ENCODE data around the gene NEMF.
"Not testable (repeated sequence)": the region's sequence is repeated elsewhere in the genome, so short reads cannot be mapped to it uniquely, and the experiment has no call there.

The NEMF gene

GRCh38 chr14:49816118-49816517 lies 36.5 kb downstream of the NEMF start:
- DNase-seq, result not testable (repeated sequence)

GRCh38 chr14:49808780-49809179 lies 43.8 kb downstream of the NEMF start:
- no peak for DNase-seq

- DNase-seq, result no peak
Measured at GRCh38 chr14:49796025-49796424, 56.6 kb downstream of the NEMF start.

- no peak for DNase-seq
Measured at GRCh38 chr14:49792618-49793017, 60.0 kb downstream of the NEMF start.

- DNase-seq, result no peak
Measured at GRCh38 chr14:49786315-49786714, 66.3 kb downstream of the NEMF start.

- no peak for DNase-seq
Measured at GRCh38 chr14:49783394-49784014, 69.1 kb downstream of the NEMF start.

- not testable (repeated sequence) for DNase-seq
Measured at GRCh38 chr14:49781040-49781439, 71.5 kb downstream of the NEMF start.

GRCh38 chr14:49778421-49778820 lies 74.2 kb downstream of the NEMF start:
- no peak for DNase-seq

- DNase-seq, result no peak
Measured at GRCh38 chr14:49774106-49774505, 78.5 kb downstream of the NEMF start.

GRCh38 chr14:49771691-49772090 lies 80.9 kb downstream of the NEMF start:
- DNase-seq, result not testable (repeated sequence)

GRCh38 chr14:49770212-49770817 lies 82.3 kb downstream of the NEMF start:
- DNase-seq, result no peak

GRCh38 chr14:49769581-49770211 lies 82.9 kb downstream of the NEMF start:
- no peak for DNase-seq

- DNase-seq, result no peak
Measured at GRCh38 chr14:49769171-49769570, 83.4 kb downstream of the NEMF start.

GRCh38 chr14:49768301-49769121 lies 84.1 kb downstream of the NEMF start:
- peak; percentile 28 to 70 (median 60) for DNase-seq

- peak; percentile 76 to 94 (median 80) for DNase-seq
Measured at GRCh38 chr14:49767571-49768300, 84.9 kb downstream of the NEMF start, which contains the start of gene KLHDC2. Gene KLHDC2 (plus strand): TSS chr14:49768153. CDS start chr14:49768469, 316 bp downstream.

- no peak for DNase-seq
Measured at GRCh38 chr14:49767270-49767570, 85.4 kb downstream of the NEMF start.

GRCh38 chr14:49766839-49767238 lies 85.7 kb downstream of the NEMF start:
- no peak for DNase-seq

- DNase-seq, result no peak
Measured at GRCh38 chr14:49761839-49762551, 90.6 kb downstream of the NEMF start.

- DNase-seq, result no peak
Measured at GRCh38 chr14:49755378-49755777, 97.2 kb downstream of the NEMF start.

- DNase-seq, result no peak
Measured at GRCh38 chr14:49754570-49755097, 98.0 kb downstream of the NEMF start.

- DNase-seq, result not testable (repeated sequence)
Measured at GRCh38 chr14:49746476-49746875, 106.1 kb downstream of the NEMF start.

- DNase-seq, result no peak
Measured at GRCh38 chr14:49745191-49745590, 107.4 kb downstream of the NEMF start.
